GM06990 (cell line): ENCODE data around the gene CPNE5.

Experiments
- DNase-seq: peaks from one replicate; pipeline ENCODE4 v3.0.0-alpha.2; 2011; ENCODE audit not compliant: insufficient read length; ENCODE audit errors: extremely low read depth
- H3K27me3 ChIP-seq: replicated peaks from 2 replicates; pipeline ENCODE4 v1.6.0; 2011; ENCODE audit warnings: low read length; ENCODE audit not compliant: control insufficient read depth, insufficient read depth
- H3K36me3 ChIP-seq: 2 replicates; pipeline ENCODE4 v1.5.1; 2011; ENCODE audit warnings: low read length; ENCODE audit not compliant: control insufficient read depth, insufficient read depth
- H3K4me3 ChIP-seq: replicated peaks from 2 replicates; pipeline ENCODE4 v1.5.1; 2011; ENCODE audit warnings: low read depth, mild to moderate bottlenecking, control low read depth, low read length
- TF ChIP-seq, protein P1 (sequence below): IDR thresholded peaks from 2 replicates; pipeline ENCODE4 v1.5.1; 2011; ENCODE audit warnings: low read length, control low read depth, mild to moderate bottlenecking, inconsistent platforms; ENCODE audit not compliant: insufficient read depth, poor library complexity, severe bottlenecking

CPNE5 gene

GRCh38 chr6:36867471-36868224 is 28.4 kb upstream of the CPNE5 start:
- no peak for DNase-seq
- Histone ChIP-seq H3K4me3 (no peak overlapping the region), H3K27me3 (no peaks in the 10 kb centered on the region), H3K36me3 (peaks cover 21% of the 10 kb centered on the region)
- TF ChIP-seq, protein P1, sequence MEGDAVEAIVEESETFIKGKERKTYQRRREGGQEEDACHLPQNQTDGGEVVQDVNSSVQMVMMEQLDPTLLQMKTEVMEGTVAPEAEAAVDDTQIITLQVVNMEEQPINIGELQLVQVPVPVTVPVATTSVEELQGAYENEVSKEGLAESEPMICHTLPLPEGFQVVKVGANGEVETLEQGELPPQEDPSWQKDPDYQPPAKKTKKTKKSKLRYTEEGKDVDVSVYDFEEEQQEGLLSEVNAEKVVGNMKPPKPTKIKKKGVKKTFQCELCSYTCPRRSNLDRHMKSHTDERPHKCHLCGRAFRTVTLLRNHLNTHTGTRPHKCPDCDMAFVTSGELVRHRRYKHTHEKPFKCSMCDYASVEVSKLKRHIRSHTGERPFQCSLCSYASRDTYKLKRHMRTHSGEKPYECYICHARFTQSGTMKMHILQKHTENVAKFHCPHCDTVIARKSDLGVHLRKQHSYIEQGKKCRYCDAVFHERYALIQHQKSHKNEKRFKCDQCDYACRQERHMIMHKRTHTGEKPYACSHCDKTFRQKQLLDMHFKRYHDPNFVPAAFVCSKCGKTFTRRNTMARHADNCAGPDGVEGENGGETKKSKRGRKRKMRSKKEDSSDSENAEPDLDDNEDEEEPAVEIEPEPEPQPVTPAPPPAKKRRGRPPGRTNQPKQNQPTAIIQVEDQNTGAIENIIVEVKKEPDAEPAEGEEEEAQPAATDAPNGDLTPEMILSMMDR = no peak

DNA sequence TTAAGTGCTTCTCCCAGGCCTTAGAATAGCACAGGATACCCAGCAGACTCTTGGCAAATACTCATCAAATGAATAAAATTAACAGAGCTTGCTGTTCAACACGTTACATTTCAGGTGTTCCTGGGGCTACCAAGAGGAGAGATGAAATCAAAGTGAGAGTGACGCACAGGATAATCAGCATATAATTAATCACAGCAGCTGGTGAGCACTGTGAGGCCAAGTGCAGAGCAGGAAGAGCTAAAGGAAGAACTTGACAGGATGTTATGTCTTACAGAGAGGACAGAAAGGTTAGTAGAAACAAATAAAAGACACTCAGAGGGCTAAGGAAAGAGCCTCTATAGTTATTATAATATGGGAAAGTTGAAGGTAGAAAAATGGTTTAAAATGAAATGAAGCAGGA is 26.6 kb upstream of the CPNE5 start:
- H3K27me3 ChIP-seq = no peaks in the 10 kb centered on the region
- DNase-seq = no peak
- no peak overlapping the region for H3K4me3 ChIP-seq
- TF ChIP-seq, protein P1 = no peak
- peaks cover 23% of the 10 kb centered on the region for H3K36me3 ChIP-seq

DNA sequence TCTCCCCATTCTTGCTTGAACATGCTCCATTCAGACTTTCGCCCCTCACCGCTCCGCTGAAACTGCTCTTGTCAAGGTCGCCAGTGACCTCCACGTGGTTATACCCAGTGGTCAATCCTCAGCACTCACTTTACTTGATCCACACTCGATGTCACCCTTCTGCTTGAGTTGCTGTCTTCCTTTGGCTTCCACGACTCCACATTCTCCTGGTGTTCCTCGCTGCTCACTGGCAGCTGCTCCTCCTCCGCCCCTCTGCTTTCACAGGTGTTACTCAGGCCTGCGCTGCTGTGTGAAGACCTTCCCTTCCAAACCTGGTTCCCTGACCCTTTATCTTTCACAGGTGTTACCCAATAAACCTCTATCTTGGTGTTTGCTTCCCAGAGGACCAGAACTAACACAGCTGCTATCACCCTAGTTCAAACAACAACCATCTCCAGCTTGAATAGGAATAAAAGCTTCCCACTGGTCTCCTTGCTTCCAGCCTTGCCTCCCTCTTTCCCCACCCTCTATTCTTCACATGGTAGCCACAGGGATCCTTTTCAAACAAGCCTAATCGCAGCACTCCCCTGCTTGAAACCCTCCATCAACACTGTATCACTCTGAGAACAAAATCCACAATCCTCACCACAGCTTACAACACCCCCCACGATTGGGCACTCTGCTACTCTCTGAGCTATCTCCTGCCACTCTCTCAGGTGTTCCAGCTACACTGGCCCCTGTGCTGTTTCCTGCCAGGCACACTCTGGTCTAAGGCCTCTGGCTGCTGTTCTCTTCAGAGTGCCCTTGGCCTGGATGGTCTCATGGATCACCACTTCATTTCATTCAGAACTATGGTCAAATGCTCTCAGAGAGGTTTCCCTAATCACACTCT is 24.7 kb upstream of the CPNE5 start:
- H3K27me3 ChIP-seq = no peaks in the 10 kb centered on the region
- H3K4me3 ChIP-seq = no peak overlapping the region
- no peak for DNase-seq
- TF ChIP-seq, protein P1 = no peak
- peaks cover 20% of the 10 kb centered on the region for H3K36me3 ChIP-seq

DNA sequence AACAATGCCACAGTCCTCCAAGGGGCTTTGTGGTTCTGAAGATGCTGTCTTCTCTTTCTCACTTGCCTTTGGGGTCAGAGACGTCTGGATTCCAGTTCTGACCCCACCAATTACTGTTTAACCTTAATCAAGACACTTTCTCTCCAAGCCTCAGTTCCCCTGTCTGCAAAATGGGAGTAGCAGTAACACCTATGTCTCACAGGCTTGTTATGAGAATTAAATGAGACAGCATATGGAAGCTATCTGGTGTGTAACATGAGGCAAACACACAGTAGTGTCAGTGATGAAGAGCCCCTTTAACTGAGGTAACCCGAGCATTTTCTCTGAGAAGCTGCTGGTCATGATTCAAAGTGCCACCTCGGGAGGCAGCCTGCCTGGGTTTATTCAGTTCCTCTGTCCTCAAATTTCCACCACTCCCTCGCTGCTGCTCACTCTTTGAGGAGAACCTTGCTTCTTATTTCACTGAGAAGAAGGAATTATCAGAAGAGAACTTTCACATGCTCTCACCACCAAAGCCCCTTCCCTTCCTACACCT is 23.7 kb upstream of the CPNE5 start:
- H3K4me3 ChIP-seq = no peak overlapping the region
- H3K36me3 ChIP-seq = peaks cover 20% of the 10 kb centered on the region
- no peaks in the 10 kb centered on the region for H3K27me3 ChIP-seq
- no peak for DNase-seq
- TF ChIP-seq, protein P1 = no peak

DNA sequence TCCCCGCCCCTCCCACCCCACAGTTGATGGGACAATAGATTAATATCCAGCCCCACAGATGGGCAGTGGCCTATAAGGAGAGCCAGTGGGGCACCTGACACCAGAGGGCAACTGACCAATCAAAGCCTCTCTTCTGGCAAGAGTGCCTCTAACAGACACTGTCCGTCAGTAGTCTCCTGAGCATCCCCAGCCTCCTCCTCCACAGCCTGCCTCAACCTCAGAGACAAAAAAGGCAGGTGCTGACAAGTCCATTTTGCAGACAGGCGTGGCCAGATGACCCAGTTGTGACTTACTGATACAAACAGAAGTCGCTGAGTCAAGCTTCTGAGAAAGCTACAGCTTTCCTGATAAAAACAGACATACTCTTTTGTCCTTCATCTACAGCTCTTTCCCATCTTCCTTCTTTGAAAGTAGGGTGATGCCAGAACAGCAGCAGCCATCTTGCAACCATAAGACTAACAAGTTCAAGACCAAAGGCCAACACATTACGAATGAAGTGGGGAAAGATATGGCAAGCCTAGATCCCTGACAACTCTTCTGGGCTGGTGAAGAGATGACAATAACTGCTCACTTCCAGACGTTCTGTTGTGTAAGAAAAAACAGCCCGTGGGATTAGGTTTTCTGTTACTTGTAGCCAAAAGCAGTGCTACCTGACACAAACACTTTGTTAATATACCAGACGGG is 23.1 kb upstream of the CPNE5 start:
- no peak overlapping the region for H3K4me3 ChIP-seq
- H3K27me3 ChIP-seq = no peaks in the 10 kb centered on the region
- H3K36me3 ChIP-seq = peaks cover 20% of the 10 kb centered on the region
- DNase-seq = no peak
- TF ChIP-seq, protein P1 = no peak
